SH-SY5Y (cell line): Measurements from ENCODE around the gene TRAPPC5.

Experiments used
- GATA2 ChIP-seq: IDR thresholded peaks from 2 replicates; pipeline ENCODE4 v1.6.1; 2011; ENCODE audit warnings: mild to moderate bottlenecking, low read depth, low read length
- GATA3 ChIP-seq: IDR thresholded peaks from 2 replicates; pipeline ENCODE4 v1.6.1; 2011; ENCODE audit warnings: low read depth, mild to moderate bottlenecking, low read length, moderate library complexity

DNA sequence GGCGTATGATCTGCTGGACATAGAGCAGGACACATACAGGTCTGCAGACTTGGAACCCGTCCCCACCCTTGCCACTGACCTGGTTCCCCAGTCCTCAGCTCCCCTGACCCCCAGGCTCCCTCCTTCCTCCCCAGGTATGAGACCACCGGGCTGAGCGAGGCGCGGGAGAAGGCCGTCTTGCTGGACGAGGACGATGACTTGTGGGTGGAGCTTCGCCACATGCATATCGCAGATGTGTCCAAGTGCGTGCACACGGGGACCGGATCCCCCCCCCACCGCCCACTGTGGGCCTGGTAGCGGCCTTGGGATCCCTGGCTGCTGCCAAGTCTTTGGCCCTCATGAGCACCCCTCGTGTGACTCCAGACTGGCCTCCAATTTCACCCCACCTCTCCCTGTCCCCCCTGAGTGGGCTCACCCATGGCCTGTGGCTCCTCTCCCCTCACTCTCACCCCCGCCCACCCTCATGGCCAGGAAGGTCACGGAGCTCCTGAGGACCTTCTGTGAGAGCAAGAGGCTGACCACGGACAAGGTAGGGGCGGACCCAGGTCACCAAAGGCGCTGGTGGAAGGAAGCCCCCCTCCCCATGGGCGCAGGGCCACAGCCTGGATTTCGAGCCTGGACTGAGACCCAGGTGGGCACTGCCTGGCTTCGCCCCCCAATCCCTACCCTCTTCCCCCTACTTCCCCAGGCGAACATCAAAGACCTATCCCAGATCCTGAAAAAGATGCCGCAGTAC is 38.2 kb upstream of the TRAPPC5 start:
- TF ChIP-seq GATA2 = no peak
- TF ChIP-seq GATA3 = no peak
